GM18870 (cell line): Measurements from ENCODE around the gene SHROOM3.

ENCODE experiments used
- ATAC-seq: cut with Tn5 transposase; IDR thresholded peaks from one replicate; pipeline ENCODE4 v1.9.1; 2021; ENCODE audit warnings: moderate library complexity; ENCODE audit not compliant: unreplicated experiment

The SHROOM3 gene

DNA sequence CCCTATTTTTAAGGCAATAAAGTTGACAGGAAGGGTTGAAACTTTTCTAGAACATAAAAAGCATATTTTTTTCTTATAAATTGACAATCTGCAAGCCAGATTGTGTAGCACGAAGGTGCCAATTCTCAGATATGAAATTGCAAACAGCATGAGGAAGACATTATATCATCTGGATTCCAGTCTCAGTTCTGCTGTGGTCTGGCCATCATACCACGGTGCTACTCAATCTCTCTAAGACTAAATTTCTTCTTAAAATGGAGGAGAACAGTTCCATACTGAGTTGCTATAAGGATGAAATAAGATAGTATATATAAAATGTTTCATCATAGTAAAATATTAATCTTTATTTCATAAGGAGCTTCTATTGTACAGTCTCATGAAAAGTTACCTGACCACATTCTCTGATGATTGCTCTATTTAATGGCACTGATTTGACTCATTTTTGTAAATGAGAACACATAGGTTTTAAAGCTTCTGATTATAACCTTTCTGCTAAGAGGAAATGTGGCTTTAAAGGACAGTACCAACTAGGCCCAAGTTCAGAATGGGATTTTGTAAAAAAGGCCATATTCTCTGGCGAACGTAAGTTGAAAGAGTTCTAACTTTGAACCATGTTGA, 127.9 kb downstream of the SHROOM3 start:
- no peak for ATAC-seq

DNA sequence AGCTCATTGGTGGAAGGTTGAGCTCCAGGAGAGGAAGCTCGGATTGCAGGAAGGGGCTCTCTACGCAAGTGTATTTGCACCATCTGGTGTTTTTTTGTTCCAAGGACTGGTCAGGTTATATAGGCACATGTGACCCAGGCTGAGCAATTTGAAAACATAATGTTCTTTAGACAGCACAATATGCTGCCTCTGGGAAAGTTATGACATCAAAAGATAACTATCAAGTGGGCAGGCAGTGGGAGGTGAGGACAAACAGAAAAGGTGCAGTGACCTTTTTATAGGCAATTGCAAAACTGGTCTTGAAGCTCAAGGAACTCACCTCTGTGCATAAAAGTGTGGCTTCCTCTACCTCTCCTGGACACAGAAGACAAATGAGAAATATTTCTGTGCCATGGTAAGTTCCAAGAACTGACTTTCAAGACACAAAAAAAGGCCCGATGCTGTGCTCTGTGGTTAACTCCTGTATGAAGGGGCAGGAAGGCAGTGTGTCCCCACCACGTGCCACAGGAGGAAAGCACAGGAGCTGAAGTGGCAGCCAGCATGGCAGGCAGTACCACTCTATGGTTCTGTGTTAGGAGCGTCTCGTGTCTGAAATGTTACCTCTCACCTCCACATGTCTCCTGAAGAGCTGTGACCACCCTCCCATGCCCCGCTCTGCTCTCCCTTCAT, 128.6 kb downstream of the SHROOM3 start:
- no peak for ATAC-seq

- no peak for ATAC-seq
Measured at GRCh38 chr4:76564123-76564915, 129.3 kb downstream of the SHROOM3 start.

GRCh38 chr4:76568262-76568661, 133.2 kb downstream of the SHROOM3 start:
- no peak for ATAC-seq

DNA sequence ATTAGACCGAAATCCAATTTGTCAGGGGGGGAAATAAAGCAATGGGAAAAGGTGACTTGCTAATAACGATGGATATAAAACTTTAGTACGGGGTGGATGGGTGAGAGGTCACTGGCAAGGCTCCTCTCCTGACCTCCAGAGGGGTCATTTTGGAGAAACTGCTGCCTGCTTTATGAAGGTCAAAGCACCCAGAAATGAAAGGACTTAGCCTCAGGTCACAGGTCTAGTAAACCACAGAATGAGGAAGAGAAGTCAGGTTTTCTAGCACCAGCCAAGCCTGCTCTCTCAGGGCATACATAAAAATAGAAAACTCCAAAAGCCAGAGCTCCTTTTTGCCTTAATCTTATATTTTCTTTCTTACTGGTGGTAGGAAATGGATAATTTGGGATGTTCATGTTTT, 134.2 kb downstream of the SHROOM3 start:
- no peak for ATAC-seq

GRCh38 chr4:76569706-76570105, 134.7 kb downstream of the SHROOM3 start:
- no peak for ATAC-seq

- no peak for ATAC-seq
Measured at GRCh38 chr4:76570141-76570973, 135.3 kb downstream of the SHROOM3 start.

DNA sequence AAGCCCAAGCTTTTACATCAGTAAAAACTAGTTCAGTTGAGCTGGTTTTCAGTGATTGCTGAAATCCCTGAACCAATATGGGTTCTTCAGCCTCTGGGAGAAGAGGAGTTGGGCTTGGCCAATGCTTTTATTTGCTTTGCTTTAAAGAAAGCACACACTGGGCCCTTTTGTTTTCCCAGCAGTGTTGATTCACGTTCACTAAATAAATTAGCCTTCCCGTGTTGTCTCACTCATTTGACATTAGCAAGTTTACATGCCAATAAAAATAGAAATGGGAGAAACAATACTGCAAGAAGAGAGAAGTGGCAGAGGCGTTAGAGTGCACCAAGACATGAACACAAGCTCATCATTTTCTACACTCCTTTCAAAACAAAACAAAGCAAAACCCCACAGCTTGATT, 136.2 kb downstream of the SHROOM3 start:
- ATAC-seq = no peak

GRCh38 chr4:76572224-76572623, 137.2 kb downstream of the SHROOM3 start:
- ATAC-seq = no peak

GRCh38 chr4:76576824-76577223, 141.8 kb downstream of the SHROOM3 start:
- no peak for ATAC-seq

GRCh38 chr4:76578002-76578560, 143.1 kb downstream of the SHROOM3 start:
- no peak for ATAC-seq

- ATAC-seq = no peak
Measured at GRCh38 chr4:76579596-76580375, 144.8 kb downstream of the SHROOM3 start.

GRCh38 chr4:76581077-76581962, 146.3 kb downstream of the SHROOM3 start:
- ATAC-seq = no peak

DNA sequence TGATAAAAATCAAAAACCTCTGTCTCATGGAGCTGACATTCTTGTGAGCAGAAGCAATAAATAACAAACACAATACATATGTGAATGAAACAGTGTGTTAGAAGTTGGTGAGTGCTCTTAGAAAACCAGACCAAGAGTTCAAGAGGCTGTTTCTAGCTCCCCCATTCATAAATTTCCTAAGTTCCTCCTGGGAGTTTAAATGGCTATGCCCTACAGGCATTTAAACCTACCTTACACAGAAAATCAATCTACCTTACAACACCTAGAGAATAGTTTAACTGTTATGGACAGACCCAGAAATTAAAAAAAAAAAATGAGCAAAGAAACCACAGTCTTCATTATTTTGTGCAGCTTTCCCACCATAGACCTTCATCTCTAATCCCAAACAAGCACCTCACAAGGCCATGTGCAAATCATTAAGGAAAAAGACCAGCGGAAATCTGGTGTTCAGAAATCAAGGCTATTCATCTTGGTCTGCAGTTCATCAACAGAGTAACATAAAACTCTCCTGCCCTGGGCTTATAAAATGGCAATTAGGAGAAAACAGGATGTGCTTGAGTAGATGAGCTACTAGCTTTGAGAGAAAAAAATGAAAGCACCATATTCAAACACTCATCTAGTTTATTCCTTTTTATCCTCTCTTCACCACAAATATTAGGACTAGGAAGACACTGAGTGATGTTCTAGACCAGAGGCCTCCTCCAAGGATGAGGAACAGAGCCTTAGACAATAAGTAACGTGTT, 147.2 kb downstream of the SHROOM3 start:
- ATAC-seq = no peak

DNA sequence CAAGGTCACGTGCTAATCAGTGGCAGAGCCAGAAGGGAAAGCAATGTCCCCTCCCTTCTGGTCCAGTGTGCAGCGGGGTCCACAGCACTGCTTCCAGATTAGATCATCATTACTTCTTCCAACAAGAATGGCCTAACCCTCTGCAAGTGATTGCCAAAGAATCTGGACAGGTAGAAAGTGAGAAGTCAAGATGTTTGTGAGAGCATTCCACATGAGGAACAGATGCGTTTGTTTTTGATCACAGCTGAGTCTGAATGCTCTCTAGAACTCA, 147.7 kb downstream of the SHROOM3 start:
- no peak for ATAC-seq

GRCh38 chr4:76584241-76585152, 149.5 kb downstream of the SHROOM3 start:
- ATAC-seq = no peak

DNA sequence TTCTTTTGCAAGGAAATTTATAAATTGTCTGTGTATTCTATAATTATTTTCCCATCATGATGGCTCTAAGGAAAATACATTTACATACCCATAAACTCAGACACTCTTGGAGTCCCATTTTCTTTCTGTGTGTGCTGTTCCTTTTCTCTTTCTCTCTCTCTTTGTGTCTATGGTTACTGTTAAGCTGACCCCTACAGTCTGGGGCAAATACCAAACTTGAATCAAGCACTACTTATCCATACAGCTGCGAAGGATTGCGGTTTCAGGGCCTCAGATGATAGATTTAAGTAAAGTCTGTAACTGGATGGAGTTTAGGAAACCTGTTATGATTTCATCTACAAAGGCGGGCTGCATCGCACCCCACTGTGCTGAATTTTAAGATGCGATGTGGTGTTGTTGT, 150.2 kb downstream of the SHROOM3 start:
- ATAC-seq = no peak
